Effector CD4-positive, alpha-beta T cell (primary cell): ENCODE results near the gene KCNAB1.
"Not testable (repeated sequence)": the region's sequence is repeated elsewhere in the genome, so short reads cannot be mapped to it uniquely, and the experiment has no call there.

Experiments used
- DNase-seq: peaks from one replicate; pipeline ENCODE4 v3.0.0-alpha.2; 2020

The KCNAB1 gene

DNA sequence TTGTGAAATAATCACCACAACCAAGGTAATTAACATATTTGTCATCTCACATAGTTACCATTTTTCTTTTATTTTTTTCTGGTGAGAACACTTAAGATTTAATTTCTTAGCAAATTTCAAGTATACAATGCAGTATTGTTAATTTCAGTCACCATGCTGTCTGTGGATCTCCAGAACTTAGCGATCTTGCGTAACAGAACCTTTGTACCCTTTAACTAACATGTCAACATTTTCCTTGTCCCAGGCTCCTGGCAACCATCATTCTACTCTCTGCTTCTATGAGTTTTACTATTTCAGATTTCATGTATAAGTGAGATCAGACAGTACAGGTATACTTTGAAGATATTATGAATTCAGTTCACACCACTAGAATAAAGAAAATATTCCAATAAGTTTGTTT lies 154.4 kb downstream of the KCNAB1 start:
- no peak for DNase-seq

DNA sequence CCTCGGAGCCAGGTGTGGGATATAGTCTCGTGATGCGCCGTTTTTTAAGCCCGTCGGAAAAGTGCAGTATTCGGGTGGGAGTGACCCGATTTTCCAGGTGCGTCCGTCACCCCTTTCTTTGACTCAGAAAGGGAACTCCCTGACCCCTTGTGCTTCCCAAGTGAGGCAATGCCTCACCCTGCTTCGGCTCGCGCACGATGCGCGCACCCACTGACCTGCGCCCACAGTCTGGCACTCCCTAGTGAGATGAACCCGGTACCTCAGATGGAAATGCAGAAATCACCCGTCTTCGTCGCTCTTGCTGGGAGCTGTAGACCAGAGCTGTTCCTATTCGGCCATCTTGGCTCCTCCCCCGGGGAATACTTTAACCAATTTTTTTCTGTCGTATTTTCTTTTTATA lies 164.3 kb downstream of the KCNAB1 start:
- not testable (repeated sequence) for DNase-seq

DNA sequence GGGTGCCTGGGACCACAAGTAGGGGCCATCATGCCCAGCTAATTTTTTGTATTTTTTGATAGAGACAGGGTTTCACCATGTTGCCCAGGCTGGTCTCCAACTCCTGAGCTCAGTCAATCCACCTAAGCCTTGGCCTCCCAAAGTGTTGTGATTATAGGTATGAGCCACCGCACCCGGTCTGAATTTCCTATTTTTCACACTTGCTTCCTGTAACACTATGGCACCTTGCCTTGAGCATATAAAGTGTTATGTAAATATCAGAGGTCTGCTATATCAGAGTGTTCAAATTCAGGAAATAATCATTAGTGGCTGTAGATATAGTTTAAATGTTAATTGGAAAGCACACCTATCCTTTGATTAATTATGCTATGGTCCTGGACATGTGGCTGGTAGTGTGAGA lies 165.2 kb downstream of the KCNAB1 start:
- no peak for DNase-seq

DNA sequence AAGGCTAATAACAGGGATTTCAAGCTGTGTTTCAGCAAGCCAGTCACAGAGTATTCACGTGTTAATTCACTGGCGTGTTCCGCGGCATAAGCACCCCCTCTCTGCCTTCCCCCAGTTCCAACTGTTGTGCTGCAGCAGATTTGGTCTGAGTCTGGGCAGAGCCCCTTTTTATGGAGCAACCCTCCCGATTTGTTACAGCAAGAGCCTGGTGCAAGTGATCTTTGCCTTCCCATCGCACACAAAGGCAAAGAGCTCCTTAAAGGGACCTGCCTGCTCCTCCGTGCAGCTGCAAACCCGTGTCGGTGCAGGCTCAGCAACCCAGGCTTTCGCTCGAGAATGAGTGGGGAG lies 170.5 kb downstream of the KCNAB1 start:
- no peak for DNase-seq

DNA sequence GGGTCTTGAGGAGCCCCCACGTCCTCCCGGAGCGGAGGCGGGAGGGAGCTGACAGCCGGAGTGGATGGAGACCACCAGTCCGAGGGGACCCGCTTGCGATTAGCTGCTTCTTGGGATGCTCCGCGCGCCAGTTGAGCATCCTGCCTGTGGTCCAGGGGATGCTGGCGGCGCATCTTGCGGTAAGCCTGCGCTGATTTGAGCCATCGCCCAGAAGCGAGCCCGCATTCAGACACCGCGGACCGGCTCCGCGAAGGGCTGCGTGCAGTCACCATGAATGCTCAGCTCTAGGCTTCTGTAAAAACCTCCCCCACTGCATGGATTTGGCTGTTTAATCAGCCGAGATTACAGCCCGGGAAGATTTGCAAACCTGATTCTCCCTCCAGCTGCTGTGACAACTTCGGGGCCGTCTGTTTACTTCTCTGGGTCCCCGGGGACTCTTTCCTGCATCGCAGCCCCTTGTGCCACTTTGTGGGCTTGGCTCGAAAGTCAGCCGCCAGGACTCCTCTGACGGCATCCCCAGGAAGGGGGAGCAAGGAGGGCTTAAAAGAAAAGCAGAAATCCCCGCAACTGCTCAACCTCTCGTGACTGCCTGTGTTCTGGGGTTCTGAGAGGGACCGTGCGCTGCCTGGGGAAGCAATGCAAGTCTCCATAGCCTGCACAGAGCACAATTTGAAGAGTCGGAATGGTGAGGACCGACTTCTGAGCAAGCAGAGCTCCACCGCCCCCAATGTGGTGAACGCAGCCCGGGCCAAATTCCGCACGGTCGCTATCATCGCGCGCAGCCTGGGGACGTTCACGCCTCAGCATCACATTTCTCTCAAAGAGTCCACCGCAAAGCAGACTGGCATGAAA lies 171.1 kb downstream of the KCNAB1 start:
- DNase-seq, result no peak

DNA sequence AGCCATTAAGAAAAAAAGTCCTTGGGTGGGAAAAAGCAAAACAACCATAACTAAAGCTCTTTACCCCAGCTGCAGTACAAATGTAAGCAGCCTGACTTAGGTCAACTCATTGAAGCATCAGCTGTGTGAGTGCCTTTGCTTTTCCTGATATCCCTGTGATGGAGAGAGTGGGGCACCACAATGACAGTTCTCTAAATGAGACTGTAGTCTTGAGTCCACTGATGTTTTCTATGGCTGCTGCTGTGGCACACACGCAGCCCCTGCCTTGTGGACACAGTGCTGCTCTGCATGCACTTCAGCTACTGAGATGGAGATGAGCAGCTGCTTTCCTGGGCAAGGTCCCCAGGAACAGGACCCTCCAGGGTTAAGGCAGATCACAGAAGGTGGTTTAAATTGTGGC lies 173.2 kb downstream of the KCNAB1 start:
- no peak for DNase-seq

DNA sequence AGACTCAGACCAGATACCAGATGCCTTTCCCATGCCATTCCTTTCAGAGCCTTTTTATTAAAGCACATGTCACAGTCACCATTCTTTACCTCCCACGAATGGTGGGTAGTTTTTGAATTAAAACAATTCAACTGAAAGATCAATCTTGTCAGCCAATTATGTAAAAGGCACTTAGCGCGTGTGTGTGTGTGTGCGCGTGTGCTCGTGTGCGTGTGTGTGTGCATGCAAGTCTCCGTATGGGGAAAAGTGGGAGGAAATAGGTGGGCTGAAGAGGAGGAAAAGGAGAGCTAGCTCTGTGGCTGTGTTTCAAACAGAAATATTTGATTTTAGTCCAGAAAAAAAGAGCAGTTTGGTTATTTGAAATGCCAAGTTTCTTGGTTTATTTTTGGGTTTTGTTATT lies 177.2 kb downstream of the KCNAB1 start:
- no peak for DNase-seq

DNA sequence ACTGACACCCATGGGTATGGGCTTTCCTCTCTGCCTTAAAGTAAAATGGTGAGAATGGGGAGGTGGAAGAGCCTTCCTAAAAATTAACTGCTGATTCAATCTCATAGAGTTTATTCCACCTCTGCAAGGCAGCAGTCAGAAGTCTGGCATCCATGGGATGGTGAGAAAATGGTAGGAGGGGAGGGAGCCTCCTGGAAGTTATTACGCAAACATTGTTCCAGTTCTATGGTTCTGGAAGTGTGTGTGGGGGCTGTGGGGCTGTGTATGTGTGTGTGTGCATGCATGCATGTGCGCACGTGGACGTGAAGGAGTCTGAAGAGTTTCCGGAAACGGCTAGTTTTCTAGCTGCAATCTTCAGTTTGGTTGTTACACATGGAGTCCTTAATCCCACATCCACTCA lies 177.6 kb downstream of the KCNAB1 start:
- no peak for DNase-seq

DNA sequence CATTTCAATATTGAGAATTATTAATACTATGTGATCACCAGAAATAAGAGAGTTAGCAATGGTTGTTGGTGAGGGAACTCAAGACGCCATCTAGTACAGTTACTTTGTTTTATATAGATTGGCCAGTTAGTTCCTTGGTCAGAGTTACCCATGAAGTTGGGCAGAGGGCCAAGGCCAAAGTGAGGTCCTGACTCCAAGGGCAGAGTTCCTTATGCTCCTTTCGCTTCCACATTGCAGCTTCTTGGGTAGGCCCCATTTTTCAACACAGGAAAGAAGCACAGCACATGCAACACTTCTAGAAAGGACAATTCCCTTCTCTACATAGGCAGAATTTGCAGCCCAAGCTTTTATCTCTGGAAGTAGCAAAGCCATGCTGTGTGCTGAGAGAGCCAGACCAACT lies 178.6 kb downstream of the KCNAB1 start:
- DNase-seq, result no peak

DNA sequence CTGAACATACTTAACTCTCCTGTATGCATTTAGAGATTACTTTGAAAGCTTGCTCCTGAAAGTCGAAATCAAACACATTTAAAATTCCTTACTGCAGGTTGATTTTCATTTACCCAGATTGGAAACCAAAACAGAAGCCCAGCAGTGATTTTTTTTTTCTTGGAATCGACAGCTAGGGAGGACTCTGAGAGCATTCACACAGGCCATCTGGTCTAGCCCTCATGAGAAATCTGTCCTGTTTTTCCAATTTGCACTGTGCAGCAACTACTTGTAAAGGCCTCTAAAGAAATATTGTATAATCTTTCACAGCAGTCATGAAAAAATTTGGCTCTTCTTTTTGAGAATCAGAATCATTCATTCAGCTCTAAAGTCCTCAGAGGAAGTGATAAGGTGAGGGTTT lies 179.2 kb downstream of the KCNAB1 start:
- no peak for DNase-seq

DNA sequence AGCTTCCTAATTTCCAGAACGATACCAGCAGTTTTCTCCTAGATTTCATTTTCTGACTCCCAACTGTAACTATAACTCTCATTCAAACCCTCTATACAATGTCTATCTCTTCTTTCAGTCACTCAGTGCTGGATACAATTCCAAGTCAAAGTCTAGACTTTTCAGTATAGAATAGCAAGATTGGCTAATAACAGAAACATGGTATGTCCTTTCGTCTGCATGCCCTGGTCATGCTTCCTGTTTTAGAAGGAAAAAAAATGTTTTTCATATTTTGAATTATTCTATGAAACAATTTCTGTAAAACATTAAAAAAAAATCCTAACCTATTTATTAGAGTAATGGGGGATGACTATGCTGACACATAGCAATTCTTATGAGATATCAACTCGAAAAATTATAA lies 180.0 kb downstream of the KCNAB1 start:
- no peak for DNase-seq

DNA sequence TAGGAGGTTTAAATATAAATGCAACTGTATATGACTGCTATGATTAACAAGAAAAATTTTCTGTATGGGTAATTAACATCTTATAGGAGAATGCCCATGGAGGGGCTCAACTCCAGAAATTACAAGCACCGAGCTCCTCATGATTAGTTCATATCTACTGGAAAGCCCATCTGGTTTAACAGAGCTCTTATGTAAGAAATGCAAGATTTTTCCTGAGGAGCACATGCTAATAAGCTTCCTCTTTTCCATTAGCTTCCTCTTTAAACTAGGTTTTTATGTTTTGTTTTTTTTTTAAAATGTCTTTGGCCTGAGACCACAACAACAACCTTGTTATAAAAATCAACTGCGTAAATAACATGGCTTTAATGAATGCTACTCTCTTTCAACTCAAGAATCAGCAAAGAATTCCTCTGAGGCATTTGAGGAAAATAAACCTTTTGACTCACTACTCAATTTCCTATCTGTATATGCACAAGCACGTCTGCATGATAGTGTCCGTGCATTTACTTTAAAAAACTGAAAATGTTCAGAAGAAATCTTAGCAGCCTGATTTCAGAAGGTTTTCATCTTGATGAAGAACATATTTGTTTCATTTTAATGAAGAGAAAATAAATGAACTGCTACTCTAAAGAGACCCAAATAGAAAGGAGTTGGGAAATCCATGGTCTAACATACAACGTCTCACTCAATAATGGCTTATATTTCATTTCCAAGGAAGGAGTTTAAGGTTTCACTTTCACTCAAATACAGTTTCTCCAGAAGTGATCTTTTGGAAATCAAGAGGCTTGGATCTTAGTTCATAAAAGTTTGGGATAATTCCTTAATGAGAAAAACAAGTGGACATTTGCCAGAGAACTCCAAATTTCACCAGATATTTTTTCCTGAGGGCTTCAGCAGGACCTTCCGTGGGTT lies 180.8 kb downstream of the KCNAB1 start:
- DNase-seq, result no peak

DNA sequence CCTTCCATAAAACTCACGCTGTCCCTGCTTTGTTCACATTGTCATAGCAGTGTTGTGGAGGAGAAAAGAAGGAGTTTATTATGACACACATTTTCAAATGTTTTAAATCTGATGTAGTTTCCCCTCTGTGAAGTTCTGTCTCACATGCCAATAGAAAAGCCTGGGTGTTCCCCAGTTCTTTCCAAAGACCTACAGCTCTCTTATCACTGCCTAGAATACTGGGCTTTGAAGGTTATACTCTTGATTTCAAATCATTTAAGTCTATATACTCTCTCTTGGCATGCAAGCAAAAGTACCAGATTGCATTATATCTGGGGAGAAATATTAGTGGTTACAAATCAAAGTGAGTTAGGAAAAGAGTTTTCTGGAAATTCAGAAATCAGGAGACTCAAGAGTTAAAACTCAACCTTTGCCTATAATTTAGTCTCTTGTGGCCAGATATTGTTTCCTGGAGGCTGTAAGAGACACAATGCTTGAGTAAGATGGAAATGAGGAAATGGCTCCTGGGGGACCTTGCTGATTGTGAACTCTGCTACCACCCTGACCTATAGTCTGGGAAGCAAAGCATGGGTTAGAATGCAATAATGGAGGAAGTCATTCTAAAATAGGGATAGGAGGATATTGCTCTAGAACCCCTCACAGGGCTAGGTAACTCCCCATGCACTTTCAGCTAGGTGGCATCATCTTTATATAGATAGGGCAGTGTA lies 182.8 kb downstream of the KCNAB1 start:
- no peak for DNase-seq

DNA sequence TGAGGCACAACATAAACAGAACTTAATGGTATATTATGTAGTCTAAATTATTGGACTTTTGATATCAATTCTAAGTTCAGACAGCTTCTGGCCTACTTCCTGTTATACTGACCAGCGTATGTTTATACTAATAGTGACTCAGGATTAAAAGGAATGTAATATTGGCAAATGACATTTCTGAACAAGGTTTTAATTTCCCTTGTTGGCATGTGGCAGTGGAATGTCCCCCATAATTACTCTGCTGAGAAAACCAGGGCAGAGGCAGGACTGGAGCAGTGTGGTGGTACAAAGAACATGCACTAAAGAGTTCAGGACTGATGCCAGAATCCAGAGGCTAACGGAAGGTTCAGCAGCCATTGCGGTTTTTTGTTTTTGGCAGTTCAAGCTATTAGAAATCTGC lies 184.0 kb downstream of the KCNAB1 start:
- DNase-seq, result no peak

DNA sequence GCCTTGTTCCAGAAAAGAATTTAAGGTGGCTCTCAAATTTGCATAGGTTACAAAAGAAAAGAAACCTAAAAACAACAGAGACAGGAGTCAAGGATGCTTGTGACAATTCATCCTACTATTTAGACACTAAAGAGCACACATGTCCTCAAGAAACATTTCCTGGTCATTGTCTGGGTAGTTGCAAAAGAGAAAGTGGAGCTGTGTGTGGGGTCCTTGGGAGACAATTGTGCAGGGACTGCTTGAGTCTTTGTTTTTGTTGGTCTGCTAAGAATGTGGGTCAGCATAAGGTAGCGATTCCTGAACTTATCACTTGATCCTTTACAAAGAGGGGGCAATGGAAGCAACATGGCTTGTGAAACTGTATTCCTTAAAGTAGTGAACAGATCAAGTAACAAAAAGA lies 185.3 kb downstream of the KCNAB1 start:
- no peak for DNase-seq

DNA sequence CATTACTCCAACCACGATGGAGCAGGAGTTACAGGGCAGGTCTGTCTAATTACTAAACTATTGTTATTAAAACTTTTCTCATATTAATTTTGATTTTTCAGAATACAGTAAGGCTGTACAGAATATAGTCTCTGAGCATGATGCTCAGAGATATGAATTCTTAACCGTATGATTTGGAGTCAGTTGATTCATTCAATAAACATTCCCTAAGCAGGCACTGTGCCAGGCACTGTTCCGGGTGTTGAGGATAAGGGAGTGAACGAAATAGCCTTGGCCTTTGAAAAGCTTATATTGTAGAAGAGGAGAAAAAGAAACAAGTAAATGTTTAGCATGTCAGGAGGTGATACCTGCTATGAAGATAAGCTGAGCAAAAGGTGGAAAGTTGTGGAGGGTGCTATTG lies 187.3 kb downstream of the KCNAB1 start:
- DNase-seq, result no peak

DNA sequence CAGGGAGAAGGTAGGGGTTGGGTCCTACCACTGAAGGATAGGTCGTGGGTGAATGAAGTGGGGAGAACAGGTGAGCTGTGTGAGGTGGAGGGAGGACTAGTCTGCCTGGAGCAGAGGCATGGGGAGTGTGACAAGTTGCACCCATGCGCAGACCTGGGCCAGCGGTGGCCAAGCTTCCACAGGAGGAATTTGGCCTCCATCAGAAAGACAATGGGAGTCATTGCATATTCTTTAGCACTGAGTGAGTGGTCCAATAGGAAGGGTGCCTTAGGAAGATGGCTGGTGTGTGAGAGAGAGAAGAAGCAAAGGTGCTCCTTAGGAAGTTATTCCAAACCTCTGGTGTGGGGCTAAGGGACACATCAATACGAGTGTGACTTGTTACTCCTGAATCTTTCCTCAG lies 191.1 kb downstream of the KCNAB1 start:
- no peak for DNase-seq

DNA sequence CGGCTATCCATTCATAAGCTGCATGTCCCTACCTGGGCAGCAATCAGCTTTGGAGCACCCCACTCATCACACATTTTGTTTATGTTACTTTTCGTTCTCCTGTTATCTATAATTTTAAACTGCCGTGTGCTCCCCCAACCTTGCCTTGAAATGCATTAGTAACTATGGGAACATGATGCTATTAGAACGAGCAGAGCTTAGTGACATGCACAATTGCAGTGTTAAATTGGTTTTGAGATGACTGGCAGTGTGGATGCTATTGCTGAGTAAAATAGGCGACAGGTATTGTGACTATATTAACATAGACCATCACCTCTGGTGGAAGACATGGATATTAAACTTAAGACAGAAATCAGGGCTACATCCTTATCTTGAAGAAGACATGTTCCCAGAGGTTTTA lies 191.6 kb downstream of the KCNAB1 start:
- no peak for DNase-seq

DNA sequence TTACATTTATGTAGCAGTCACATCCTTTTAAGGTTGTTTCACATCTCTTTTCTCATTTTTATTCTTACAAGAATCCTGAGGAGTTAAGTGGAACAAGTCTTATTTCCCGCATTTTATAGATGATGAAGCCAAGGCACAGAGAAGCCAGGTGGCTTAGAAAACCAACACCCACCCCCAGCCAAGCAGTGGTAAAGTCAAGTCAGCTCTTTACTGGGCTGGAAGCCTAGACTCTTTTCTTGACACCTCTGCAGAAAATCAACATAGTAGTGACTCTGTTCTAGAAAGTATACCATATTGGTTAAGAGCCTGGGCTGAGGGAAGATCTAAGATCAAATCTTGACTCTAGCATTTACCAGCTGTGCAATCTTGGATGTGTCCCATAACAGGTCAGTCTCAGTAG lies 195.7 kb downstream of the KCNAB1 start:
- no peak for DNase-seq

DNA sequence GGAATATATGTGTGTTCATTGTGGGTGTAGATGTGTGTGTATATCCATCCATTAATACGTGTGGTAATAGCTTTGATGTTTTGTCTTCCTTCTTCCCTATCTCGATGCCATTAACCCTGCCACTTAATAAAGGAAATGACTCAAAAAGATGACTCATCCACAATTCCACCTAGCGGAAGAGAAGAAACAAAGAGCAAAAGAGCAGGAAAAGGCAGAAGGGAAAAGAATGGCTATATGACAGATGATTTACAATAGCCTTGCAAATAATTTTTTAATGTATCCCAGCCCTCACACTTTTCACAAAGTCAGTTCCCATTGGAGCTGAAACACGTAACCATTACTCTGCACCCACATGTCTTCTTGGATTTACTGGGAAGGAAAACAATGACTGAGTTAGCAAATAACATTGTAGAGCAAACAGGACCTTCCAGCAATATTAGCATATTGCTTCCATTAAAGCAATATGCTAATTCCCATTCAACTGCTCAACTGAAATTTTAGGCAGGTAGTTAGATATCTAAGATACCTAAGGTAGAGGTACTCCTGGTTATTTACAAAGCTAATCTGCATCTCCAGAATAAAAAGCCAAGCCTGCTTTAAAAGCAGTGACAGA lies 197.2 kb downstream of the KCNAB1 start:
- DNase-seq, result no peak

DNA sequence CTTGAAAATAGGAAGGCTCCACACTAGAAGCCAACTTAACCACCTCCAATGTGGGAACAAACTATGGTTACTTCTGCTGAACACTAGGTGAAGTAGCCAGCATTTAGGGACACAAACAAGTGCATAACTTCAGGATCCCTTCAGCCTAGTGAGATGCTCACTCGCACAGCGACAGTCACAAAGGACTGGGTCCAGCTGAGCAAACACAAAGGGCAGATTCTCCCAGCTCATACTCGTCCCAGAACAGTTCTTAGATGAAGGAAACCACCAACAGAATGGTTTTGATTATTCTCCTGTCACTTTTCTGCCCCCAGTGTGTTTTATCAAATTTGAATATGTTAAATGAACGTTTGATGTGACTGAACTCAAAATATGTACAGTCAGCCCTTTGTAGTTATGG lies 201.6 kb downstream of the KCNAB1 start:
- no peak for DNase-seq

DNA sequence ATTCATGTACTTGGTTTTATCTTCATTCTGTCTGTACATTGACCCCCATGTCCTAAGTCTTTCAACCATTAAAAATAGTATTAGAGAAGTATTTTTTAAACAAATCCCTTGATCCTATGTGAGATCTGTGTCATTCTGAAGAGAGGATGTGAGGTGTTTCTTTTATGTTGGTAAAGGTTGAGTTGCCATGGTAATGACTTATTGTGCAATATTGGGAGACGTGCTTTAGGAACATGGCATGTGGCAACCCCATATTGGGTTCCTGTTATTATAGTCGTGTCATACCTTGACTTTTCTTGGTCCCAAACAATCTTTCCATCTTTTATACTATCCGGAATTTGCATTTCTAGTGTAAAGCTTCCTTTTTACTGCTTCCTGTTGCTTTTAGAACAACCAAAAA lies 203.1 kb downstream of the KCNAB1 start:
- no peak for DNase-seq

DNA sequence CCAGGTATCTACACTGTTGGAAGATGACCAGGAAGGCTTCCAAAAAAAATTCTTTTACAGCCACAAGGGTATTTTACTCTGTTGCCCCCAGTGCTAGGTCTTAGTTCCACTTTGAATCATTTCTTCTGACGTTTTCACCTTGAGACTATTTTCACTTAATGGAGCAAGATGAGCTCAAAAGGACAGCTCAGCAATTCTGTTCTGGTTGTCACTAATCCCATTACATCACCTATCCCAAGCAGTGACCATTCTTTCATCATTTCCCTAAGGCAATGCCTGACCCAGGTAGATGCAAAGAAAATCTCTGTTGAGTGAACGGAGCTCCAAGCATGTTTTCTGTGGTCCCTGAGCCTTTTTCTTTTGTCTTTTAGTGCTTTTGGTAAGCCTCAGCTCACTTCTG lies 210.0 kb downstream of the KCNAB1 start:
- no peak for DNase-seq
